Measurements from ENCODE around the gene FYN.

- TF ChIP-seq, protein P1, sequence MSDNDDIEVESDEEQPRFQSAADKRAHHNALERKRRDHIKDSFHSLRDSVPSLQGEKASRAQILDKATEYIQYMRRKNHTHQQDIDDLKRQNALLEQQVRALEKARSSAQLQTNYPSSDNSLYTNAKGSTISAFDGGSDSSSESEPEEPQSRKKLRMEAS (IDR thresholded peaks at IDR 0.05): no peak
- TF ChIP-seq JUND (IDR thresholded peaks at IDR 0.05): no peak
- no peak for TF ChIP-seq CTCF (IDR thresholded peaks at IDR 0.05 in 2 of 3, conservative IDR thresholded peaks at IDR 0.05 in 1 of 3; ENCODE audit: borderline replicate concordance in 1 of 3, insufficient read depth in 1 of 3, low read depth in 2 of 3, low read length in 2 of 3)
- TF ChIP-seq TCF7L2 (IDR thresholded peaks at IDR 0.05; ENCODE audit: borderline replicate concordance, extremely low read depth, insufficient read depth, insufficient read length): no peak
These were observed 151.0 kb downstream of the FYN start for GRCh38 chr6:111722179-111722731.
